K562 (cell line): ENCODE data around the gene HNRNPH1. TPM values are rescaled to one million over a fixed set of nuclear protein-coding genes. Genes with fewer than 3 reads are reported as not detected.

Experiments
- ATAC-seq: fragments of 200-7000 bp; cut with Tn5 transposase; 3 replicates; pipeline ENCODE4 v1.9.1; 2020; ENCODE audit warnings: moderate library complexity
- BruUV-seq: library from RNA; stranded (reverse); fragments of 400-500 nt; replicated peaks from 2 replicates; lab custom pipeline; 2021; lab: Mats Ljungman, UMichigan
- CTCF ChIA-PET: fragments of 300-600 bp; formaldehyde crosslinking; extraction: SDS; loops from one replicate; lab custom pipeline; 2021; ENCODE audit warnings: low intra/inter-chr PET ratio; lab: Yijun Ruan, JAX
- POLR2A ChIA-PET: fragments of 300-600, 350-650 bp; sonication (Branson Sonifier 250); formaldehyde crosslinking; extraction: SDS; loops from one replicate; lab custom pipeline; 2021; ENCODE audit warnings: antibody characterized with exemption, inconsistent platforms; lab: Yijun Ruan, JAX
- DNase-seq, 4 experiments: peaks; one replicate each; pipeline versions ENCODE4 v3.0.0 to v3.0.0-alpha.2; 2011 to 2018; ENCODE audit warnings: low spot score in 3 of 4, mixed read lengths in 3 of 4; ENCODE audit errors: extremely low read depth in 1 of 4
- FAIRE-seq: peaks from 2 replicates; lab custom pipeline; 2011; peaks lifted over from hg19 to GRCh38; lab: Jason Lieb, UNC
- H2AFZ ChIP-seq: 2 replicates; pipeline ENCODE4 v1.6.0; 2011; ENCODE audit warnings: low read depth, low read length, control low read depth, inconsistent platforms
- H3K27ac ChIP-seq: fragments of 200-600 bp; 3 replicates; pipeline ENCODE4 v1.8.0; 2011; ENCODE audit warnings: low read depth, mild to moderate bottlenecking, control low read depth, inconsistent platforms, low read length, moderate library complexity, mixed read lengths; ENCODE audit errors: extremely low read depth
- H3K27me3 ChIP-seq, 2 experiments: fragments of 300-600 bp in 1 of 2; 2 replicates in 1 of 2; 3 replicates in 1 of 2; pipeline versions ENCODE4 v1.6.0 to v1.8.0; 2011; ENCODE audit warnings: inconsistent platforms in 2 of 2, low read length in 2 of 2, mild to moderate bottlenecking in 1 of 2, mixed read lengths in 1 of 2, moderate library complexity in 1 of 2; ENCODE audit not compliant: control insufficient read depth in 2 of 2, insufficient read depth in 2 of 2
- H3K36me3 ChIP-seq: fragments of 300-600 bp; 3 replicates; pipeline ENCODE4 v1.8.0; 2011; ENCODE audit warnings: mild to moderate bottlenecking, low read length, inconsistent platforms; ENCODE audit not compliant: control insufficient read depth, insufficient read depth
- H3K4me1 ChIP-seq, 2 experiments: fragments of 200-600 bp in 1 of 2; replicated peaks in 1 of 2; 2 replicates in 1 of 2; 3 replicates in 1 of 2; pipeline versions ENCODE4 v1.5.1 to v1.8.0; 2011; ENCODE audit warnings: inconsistent platforms in 2 of 2, low read length in 2 of 2, mild to moderate bottlenecking in 1 of 2, mixed read lengths in 1 of 2, moderate library complexity in 1 of 2; ENCODE audit not compliant: control insufficient read depth in 2 of 2, insufficient read depth in 2 of 2
- H3K4me2 ChIP-seq: 2 replicates; pipeline ENCODE4 v1.6.1; 2011; ENCODE audit warnings: low read length, control low read depth, inconsistent platforms, mixed read lengths; ENCODE audit not compliant: insufficient read depth
- H3K4me3 ChIP-seq: fragments of 200-600 bp; sonication (generic), shearing (Covaris generic); 2 replicates; pipeline ENCODE4 v1.5.1; 2016; ENCODE audit warnings: control low read depth, inconsistent platforms
- H3K79me2 ChIP-seq: fragments of 200-600 bp; 3 replicates; pipeline ENCODE4 v1.8.0; 2011; ENCODE audit warnings: low read length, inconsistent platforms; ENCODE audit not compliant: control insufficient read depth, insufficient read depth
- H3K9ac ChIP-seq, 2 experiments: 2 replicates each; pipeline versions ENCODE4 v1.6.0 to v1.6.1; 2011; ENCODE audit warnings: low read depth in 2 of 2, low read length in 2 of 2, control low read depth in 1 of 2, inconsistent platforms in 1 of 2, mild to moderate bottlenecking in 1 of 2, mixed read lengths in 1 of 2; ENCODE audit not compliant: insufficient read depth in 1 of 2
- H3K9me1 ChIP-seq: one replicate; pipeline ENCODE4 v1.6.0; 2011; ENCODE audit warnings: inconsistent platforms, mild to moderate bottlenecking, low read length, moderate library complexity; ENCODE audit not compliant: control insufficient read depth, insufficient read depth
- H3K9me3 ChIP-seq: replicated peaks from 2 replicates; pipeline ENCODE4 v1.5.1; 2011; ENCODE audit warnings: low read depth, low read length, inconsistent platforms; ENCODE audit not compliant: control insufficient read depth, insufficient read depth
- H4K20me1 ChIP-seq: replicated peaks from 2 replicates; pipeline ENCODE4 v1.6.1; 2011; ENCODE audit warnings: low read length, inconsistent platforms, mixed read lengths; ENCODE audit not compliant: control insufficient read depth, insufficient read depth
- BHLHE40 ChIP-seq: IDR thresholded peaks from 2 replicates; pipeline ENCODE4 v1.6.1; 2011; ENCODE audit warnings: low read length, improper control_type of control experiment
- L3MBTL2 ChIP-seq: fragments of 450-650 bp; IDR thresholded peaks from 2 replicates; pipeline ENCODE4 v1.6.1; 2016; ENCODE audit warnings: mild to moderate bottlenecking, moderate library complexity
- SNRNP70 ChIP-seq: fragments of 200-400 bp; formaldehyde crosslinking; optimal IDR thresholded peaks from 2 replicates; pipeline ENCODE3; 2017; ENCODE audit warnings: low read depth, low read length
- SOX6 ChIP-seq: fragments of 450-650 bp; IDR thresholded peaks from 2 replicates; pipeline ENCODE4 v1.6.1; 2014; ENCODE audit warnings: mild to moderate bottlenecking
- SPI1 ChIP-seq: IDR thresholded peaks from 2 replicates; pipeline ENCODE4 v1.6.1; 2011; ENCODE audit warnings: low read depth, low read length, control low read depth, borderline replicate concordance
- SRF ChIP-seq, 2 experiments: fragments of 250-450, 450-650 bp in 1 of 2; sonication (Bioruptor Pico) in 1 of 2; sonication (generic) in 1 of 2; formaldehyde crosslinking; IDR thresholded peaks; 2 replicates each; pipeline versions ENCODE4 v1.5.0 to v1.5.1; 2020 to 2022; ENCODE audit warnings: mild to moderate bottlenecking in 1 of 2, missing genetic modification reagents in 1 of 2
- WGBS: fragments of 100-300 bp; shearing (Covaris generic); methylation state at CpG from one replicate; pipeline ENCODE4 v1.1.6; 2016; ENCODE audit warnings: low coverage, mixed read lengths; ENCODE audit not compliant: insufficient coverage; ENCODE audit errors: missing lambda C conversion rate; 5-methylcytosine and 5-hydroxymethylcytosine counted together
- in situ Hi-C: fragments of 300-500 bp; cut with MboI; formaldehyde crosslinking; loops from 4 replicates; pipeline ENCODE4 v1.15.0; 2018; ENCODE audit warnings: inconsistent platforms, mixed read lengths
- intact Hi-C: fragments of 100-400 bp; cut with micrococcal nuclease; formaldehyde crosslinking; loops from 2 replicates; pipeline ENCODE4 v1.14.2; 2022
- polyA plus RNA-seq, 8 experiments: library from polyadenylated mRNA; depleted of rRNA in 4 of 8; stranded (reverse) in 5 of 8; unstranded in 3 of 8; fragments of >200 nt; fragmentation: Nextera tagmentation in 2 of 8; fragmentation: Illumina TruSeq in 1 of 8; extraction: Ambion mirVana in 2 of 8; extraction: Trizol in 1 of 8; gene quantifications; 2 replicates each; pipeline versions ENCODE4 v1.2.1 to v1.2.3, GENCODE V29; 2011 to 2014; ENCODE audit warnings: inconsistent platforms in 1 of 8, missing spikeins in 1 of 8
- total RNA-seq, 7 experiments: library from RNA; depleted of rRNA in 6 of 7; stranded (reverse); fragments of >200 nt in 6 of 7; fragmentation: Illumina TruSeq in 2 of 7; extraction: Trizol in 2 of 7; gene quantifications; 2 replicates each; pipeline versions ENCODE4 v1.2.1 to v1.2.3, GENCODE V29; 2011 to 2021; ENCODE audit warnings: low replicate concordance in 1 of 7
- TF ChIP-seq, protein P1 (sequence below): sonication (generic); formaldehyde crosslinking; IDR thresholded peaks from 2 replicates; pipeline ENCODE4 v1.8.0; 2022; ENCODE audit warnings: missing genetic modification reagents, mild to moderate bottlenecking, borderline replicate concordance

HNRNPH1 gene
- total and polyA plus RNA-seq, 9 of the 15 experiments (the other 6 are each of a cell fraction or from before 2014, with no cell fraction given) = 103 to 656 (median 561) TPM

DNA sequence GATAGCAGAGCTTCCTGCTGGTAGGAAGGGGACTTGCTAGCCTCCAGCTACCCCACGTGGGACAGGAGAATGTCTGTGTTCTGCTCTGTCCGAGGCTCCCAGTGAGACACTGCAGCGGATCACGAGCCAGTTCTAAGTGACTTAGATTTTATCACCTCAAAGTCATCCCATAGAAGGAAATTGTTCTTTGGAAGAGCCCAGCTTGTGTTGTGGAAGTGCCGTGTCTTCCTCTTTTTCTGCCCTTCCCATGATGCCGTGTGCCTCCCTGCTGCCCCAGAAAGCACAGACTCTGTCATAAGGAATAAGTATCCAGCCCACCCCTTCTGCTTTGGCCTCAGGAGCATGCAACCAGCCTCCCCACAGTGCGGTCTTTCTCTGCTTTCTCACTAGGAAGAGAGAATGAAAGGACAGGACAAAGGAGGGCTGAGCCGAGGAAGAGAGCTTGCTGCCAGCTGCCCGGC, 37.5 kb downstream of the HNRNPH1 start:
- H3K9me3 ChIP-seq = no peaks in the 10 kb centered on the region
- intact Hi-C loops = no loop called here
- no peaks in the 10 kb centered on the region for H3K27me3 ChIP-seq
- CTCF ChIA-PET = no interaction called here
- no peak for FAIRE-seq
- no peak overlapping the region for H3K4me2 ChIP-seq
- no peaks in the 10 kb centered on the region for H3K4me1 ChIP-seq
- BruUV-seq = no TSS peak
- no peak for DNase-seq
- in situ Hi-C loops = no loop called here
- no peaks in the 10 kb centered on the region for H4K20me1 ChIP-seq
- WGBS = 59% methylated on average over 8 of the region's 9 CpGs
- TF ChIP-seq BHLHE40 (peak; percentile 54), SNRNP70 (no peak), SPI1 (peak; percentile 84; the same call in 1 of the 2 replicates), SOX6 (peak; percentile 26; the same call in 1 of the 2 replicates), L3MBTL2 (0 out of 2 replicates have a peak, but pooled peaks have one; percentile 23), SRF (CRISPR knock-in tag; IDR thresholded peaks at IDR 0.05) (peak in 1 of 2 experiments; percentile 51; a peak in 1 of 4 replicates)
- TF ChIP-seq, protein P1, sequence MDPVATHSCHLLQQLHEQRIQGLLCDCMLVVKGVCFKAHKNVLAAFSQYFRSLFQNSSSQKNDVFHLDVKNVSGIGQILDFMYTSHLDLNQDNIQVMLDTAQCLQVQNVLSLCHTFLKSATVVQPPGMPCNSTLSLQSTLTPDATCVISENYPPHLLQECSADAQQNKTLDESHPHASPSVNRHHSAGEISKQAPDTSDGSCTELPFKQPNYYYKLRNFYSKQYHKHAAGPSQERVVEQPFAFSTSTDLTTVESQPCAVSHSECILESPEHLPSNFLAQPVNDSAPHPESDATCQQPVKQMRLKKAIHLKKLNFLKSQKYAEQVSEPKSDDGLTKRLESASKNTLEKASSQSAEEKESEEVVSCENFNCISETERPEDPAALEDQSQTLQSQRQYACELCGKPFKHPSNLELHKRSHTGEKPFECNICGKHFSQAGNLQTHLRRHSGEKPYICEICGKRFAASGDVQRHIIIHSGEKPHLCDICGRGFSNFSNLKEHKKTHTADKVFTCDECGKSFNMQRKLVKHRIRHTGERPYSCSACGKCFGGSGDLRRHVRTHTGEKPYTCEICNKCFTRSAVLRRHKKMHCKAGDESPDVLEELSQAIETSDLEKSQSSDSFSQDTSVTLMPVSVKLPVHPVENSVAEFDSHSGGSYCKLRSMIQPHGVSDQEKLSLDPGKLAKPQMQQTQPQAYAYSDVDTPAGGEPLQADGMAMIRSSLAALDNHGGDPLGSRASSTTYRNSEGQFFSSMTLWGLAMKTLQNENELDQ (CRISPR knock-in tag) = no peak
- H3K4me3 ChIP-seq = no peak overlapping the region
- no peaks in the 10 kb centered on the region for H3K9me1 ChIP-seq
- no peak overlapping the region for H3K27ac ChIP-seq
- H3K36me3 ChIP-seq = peaks cover 55% of the 10 kb centered on the region
- no peaks in the 10 kb centered on the region for H3K79me2 ChIP-seq
- POLR2A ChIA-PET = interaction anchor here (0.6 to 1.7 kb wide), 5 partner anchors 12 to 235 kb away, joined by 3 to 6 read pairs (median 4); partner anchors contain the start of genes HNRNPH1 and SQSTM1
- peak overlapping the region in 1 of 2 experiments; percentile 21; a peak in 1 of 4 replicates for H3K9ac ChIP-seq
- peak; percentile 54 for ATAC-seq
- H2AFZ ChIP-seq = no peak overlapping the region
